GM23248 (cell line): ENCODE data around the gene SLC15A3.

ENCODE experiments used
- EZH2 ChIP-seq: fragments of 200-600 bp; sonication (generic); IDR thresholded peaks from 2 replicates; pipeline ENCODE4 v1.6.1; 2018; ENCODE audit warnings: antibody characterized with exemption, mild to moderate bottlenecking; ENCODE audit not compliant: insufficient read depth, poor library complexity, severe bottlenecking
- EZH2phosphoT487 ChIP-seq: fragments of 200-600 bp; sonication (generic); IDR thresholded peaks from 2 replicates; pipeline ENCODE4 v1.6.1; 2018; ENCODE audit warnings: antibody characterized with exemption, moderate library complexity, mild to moderate bottlenecking, low read depth; ENCODE audit not compliant: insufficient read depth

DNA sequence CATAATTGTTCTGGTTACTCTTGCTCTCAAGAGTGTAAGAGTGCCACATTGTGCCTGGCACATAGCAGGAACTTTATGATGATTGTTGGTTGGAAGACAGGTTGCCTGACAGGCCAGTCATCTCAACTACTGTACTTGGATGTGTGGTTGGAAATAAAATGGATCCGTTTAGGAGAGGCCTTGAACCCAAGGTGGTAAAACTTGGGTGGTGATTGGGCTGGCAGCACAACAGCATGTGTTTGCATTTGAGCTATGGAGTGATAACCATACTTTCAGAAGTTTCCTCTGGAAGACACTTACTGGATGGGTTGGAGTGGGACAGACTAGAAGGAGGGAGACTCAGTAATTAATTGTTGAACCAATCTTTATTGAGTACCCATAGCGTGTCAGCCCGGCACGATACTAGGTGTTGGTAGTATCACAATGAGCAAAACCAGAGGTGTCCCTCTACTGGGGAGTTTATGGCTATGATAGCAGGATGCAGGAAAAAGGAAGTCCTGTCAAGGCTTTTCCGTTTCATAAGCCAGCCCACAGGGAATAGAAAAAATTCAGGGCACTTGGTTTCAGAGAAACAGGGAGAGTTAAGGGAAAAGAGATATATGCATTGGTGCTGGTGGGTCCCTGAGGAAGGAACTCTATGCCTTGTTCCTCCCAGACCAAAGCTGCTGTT, 41.1 kb downstream of the SLC15A3 start:
- TF ChIP-seq EZH2phosphoT487 (no peak), EZH2 (no peak)
